Superior temporal gyrus (tissue), 1 donor: ENCODE results near the gene WNT16.
"Not testable (repeated sequence)": the region's sequence is repeated elsewhere in the genome, so short reads cannot be mapped to it uniquely, and the experiment has no call there.

ENCODE experiments used
- DNase-seq: peaks from one replicate; pipeline ENCODE4 v3.0.0-alpha.2; 2016; ENCODE audit errors: extremely low spot score

The WNT16 gene

GRCh38 chr7:121328508-121329190 is at the start of gene WNT16:
WNT16 (plus strand) TSS chr7:121329000; CDS start chr7:121329293, 293 bp downstream.
- DNase-seq = no peak

- no peak for DNase-seq
Measured at GRCh38 chr7:121279060-121279620, 49.7 kb upstream of the WNT16 start.

GRCh38 chr7:121279822-121280221 is 49.0 kb upstream of the WNT16 start:
- DNase-seq = no peak

- DNase-seq = no peak
Measured at GRCh38 chr7:121280656-121281055, 48.1 kb upstream of the WNT16 start.

GRCh38 chr7:121282129-121282528 is 46.7 kb upstream of the WNT16 start:
- DNase-seq = no peak

GRCh38 chr7:121285066-121285667 is 43.6 kb upstream of the WNT16 start:
- DNase-seq = no peak

GRCh38 chr7:121286186-121286585 is 42.6 kb upstream of the WNT16 start:
- no peak for DNase-seq

GRCh38 chr7:121286742-121287734 is 41.8 kb upstream of the WNT16 start:
- DNase-seq = no peak

- DNase-seq = no peak
Measured at GRCh38 chr7:121288894-121289293, 39.9 kb upstream of the WNT16 start.

- DNase-seq = not testable (repeated sequence)
Measured at GRCh38 chr7:121289930-121290329, 38.9 kb upstream of the WNT16 start.

GRCh38 chr7:121294448-121294992 is 34.3 kb upstream of the WNT16 start:
- DNase-seq = no peak

- no peak for DNase-seq
Measured at GRCh38 chr7:121297843-121298242, 31.0 kb upstream of the WNT16 start.

GRCh38 chr7:121298831-121299239 is 30.0 kb upstream of the WNT16 start:
- no peak for DNase-seq

GRCh38 chr7:121300685-121301420 is 27.9 kb upstream of the WNT16 start:
- no peak for DNase-seq

GRCh38 chr7:121301446-121302213 is 27.2 kb upstream of the WNT16 start:
- no peak for DNase-seq

- no peak for DNase-seq
Measured at GRCh38 chr7:121302214-121302745, 26.5 kb upstream of the WNT16 start.

GRCh38 chr7:121303422-121304101 is 25.2 kb upstream of the WNT16 start:
- no peak for DNase-seq

GRCh38 chr7:121304102-121304658 is 24.6 kb upstream of the WNT16 start:
- no peak for DNase-seq

- DNase-seq = no peak
Measured at GRCh38 chr7:121305109-121305508, 23.7 kb upstream of the WNT16 start.
